Measurements from ENCODE around the gene SREBF1.

SREBF1 gene

GRCh38 chr17:17792037-17792550 is 44.7 kb downstream of the SREBF1 start:
- DNase-seq, result peak; percentile 37

GRCh38 chr17:17790637-17791464 is 45.9 kb downstream of the SREBF1 start:
- DNase-seq, result no peak

GRCh38 chr17:17789828-17790636 is 46.8 kb downstream of the SREBF1 start:
- no peak for DNase-seq

GRCh38 chr17:17789410-17789809 is 47.4 kb downstream of the SREBF1 start:
- DNase-seq, result no peak

- no peak for DNase-seq
Observed at GRCh38 chr17:17788967-17789366, 47.8 kb downstream of the SREBF1 start.

- no peak for DNase-seq
Observed at GRCh38 chr17:17787568-17787967, 49.2 kb downstream of the SREBF1 start.

- DNase-seq, result no peak
Observed at GRCh38 chr17:17786998-17787397, 49.8 kb downstream of the SREBF1 start.

- DNase-seq, result no peak
Observed at GRCh38 chr17:17785407-17785806, 51.4 kb downstream of the SREBF1 start.

GRCh38 chr17:17784657-17785267 is 52.0 kb downstream of the SREBF1 start:
- DNase-seq, result peak; percentile 37

- peak; percentile 66 for DNase-seq
Observed at GRCh38 chr17:17783825-17784656, 52.7 kb downstream of the SREBF1 start.

GRCh38 chr17:17783116-17783824 is 53.5 kb downstream of the SREBF1 start:
- DNase-seq, result peak; percentile 78

- peak; percentile 30 for DNase-seq
Observed at GRCh38 chr17:17782523-17783115, 54.2 kb downstream of the SREBF1 start.

GRCh38 chr17:17781591-17782496 is 54.9 kb downstream of the SREBF1 start:
- peak; percentile 46 for DNase-seq

GRCh38 chr17:17780922-17781590 is 55.7 kb downstream of the SREBF1 start:
- DNase-seq, result no peak

- DNase-seq, result no peak
Observed at GRCh38 chr17:17779015-17779611, 57.7 kb downstream of the SREBF1 start.

- no peak for DNase-seq
Observed at GRCh38 chr17:17778308-17779014, 58.3 kb downstream of the SREBF1 start.

- DNase-seq, result no peak
Observed at GRCh38 chr17:17776889-17777288, 59.9 kb downstream of the SREBF1 start.

Data from CD4-positive, alpha-beta T cell treated with Interleukin-6 for 4 hours (primary cell).